GM21529 (cell line): Measurements from ENCODE around the gene SPEF1.

Source experiments
- ATAC-seq: cut with Tn5 transposase; IDR thresholded peaks from one replicate; pipeline ENCODE4 v1.9.1; 2021; ENCODE audit not compliant: unreplicated experiment

The SPEF1 gene

DNA sequence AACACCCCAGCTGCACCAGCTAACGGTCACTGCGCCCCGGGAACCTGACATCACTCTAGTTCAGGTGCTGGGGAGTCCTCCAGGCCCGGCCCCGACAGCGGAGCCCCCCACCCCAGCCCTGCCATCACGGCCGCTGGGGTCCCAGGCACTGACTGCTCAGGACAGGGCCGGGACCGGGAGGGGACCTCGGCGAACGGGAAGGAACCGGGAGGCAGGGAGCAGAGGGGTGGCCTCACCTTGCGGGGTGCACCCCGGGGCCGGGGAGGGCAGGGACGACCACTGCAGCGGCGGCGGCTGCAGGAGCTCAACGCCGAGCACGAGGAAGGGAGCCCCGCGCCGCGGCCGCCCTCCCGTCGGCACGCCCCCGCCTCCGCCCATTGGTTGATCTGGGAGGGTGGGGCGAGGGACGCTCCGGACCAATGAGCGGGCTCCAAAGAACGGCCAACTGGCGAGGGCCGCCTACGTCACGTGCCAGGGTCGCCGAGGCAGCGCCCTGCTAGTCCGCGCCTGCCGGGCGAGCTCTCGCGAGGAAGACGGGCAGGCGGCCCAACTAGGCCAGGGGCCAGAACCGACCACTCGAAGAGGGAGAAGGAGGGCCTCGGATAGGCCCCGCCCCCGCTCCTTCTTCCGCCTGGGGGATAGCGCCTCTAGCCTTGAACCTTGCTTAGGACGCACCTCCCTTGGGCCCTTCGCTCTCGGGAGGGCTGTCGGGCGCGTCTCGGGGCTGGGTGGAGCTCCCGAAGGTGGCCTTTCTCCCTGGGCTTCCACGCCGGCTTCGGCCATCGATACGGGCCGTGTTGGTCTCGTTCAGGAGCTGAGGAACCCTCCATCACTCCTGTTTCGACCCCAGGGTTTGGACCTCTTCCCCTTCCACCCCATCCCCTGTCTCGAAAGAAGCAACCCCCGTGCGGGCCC is 13.6 kb downstream of the SPEF1 start, which contains the start of gene ADISSP:
Gene ADISSP (minus strand): TSS at position 327 of the 915 bp plus-strand sequence. CDS start 7,653 bp downstream, outside the sequence.
- peak; percentile 91 for ATAC-seq

DNA sequence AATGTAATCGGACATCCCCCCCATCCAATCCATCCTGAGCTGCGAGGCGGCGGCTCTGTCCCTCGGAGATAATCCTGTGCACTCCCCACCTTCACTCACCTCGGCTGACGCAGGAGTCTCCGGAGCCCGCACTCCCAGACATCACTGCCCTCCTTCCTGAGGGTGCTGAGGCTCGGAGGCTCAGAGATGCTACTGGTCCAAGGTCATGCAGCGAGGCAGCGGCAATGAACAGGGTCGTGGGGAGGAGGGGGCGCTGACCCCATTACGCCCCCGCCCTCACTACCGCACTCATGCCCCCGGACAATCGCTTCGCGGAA is 14.2 kb downstream of the SPEF1 start:
- no peak for ATAC-seq

DNA sequence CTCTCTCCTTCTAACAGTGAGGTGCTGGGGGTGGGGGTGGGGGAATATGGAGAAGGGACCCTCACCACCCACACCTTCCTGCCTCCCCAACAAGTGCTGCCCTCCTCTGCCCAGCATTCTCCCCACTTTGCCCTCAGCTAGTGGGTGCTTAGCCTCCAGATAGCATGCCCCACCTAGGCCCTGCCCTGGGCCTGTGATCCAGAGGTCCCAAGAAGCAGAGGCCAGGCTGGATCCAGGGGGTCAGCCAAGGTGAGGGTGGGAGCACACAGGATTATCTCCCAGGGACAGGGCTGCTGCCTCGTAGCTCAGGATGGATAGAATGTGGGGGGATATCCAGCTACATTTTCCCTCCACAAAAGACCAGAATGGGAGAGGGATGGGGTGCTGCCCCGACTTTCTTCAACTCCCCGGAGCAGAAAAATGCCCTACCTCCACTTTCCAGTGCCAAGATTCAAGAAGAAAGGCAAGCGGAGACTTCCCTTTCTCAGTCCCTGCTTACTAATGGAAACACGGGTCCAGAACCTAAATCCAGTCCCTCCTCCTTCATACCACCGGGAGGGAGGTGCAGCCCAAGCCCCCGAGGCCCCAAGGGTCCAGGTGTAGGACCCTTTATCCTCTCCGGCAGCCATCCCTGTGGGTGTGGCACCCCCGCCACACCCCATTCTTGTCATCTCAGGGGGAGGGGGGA is 14.7 kb downstream of the SPEF1 start:
- ATAC-seq: no peak

DNA sequence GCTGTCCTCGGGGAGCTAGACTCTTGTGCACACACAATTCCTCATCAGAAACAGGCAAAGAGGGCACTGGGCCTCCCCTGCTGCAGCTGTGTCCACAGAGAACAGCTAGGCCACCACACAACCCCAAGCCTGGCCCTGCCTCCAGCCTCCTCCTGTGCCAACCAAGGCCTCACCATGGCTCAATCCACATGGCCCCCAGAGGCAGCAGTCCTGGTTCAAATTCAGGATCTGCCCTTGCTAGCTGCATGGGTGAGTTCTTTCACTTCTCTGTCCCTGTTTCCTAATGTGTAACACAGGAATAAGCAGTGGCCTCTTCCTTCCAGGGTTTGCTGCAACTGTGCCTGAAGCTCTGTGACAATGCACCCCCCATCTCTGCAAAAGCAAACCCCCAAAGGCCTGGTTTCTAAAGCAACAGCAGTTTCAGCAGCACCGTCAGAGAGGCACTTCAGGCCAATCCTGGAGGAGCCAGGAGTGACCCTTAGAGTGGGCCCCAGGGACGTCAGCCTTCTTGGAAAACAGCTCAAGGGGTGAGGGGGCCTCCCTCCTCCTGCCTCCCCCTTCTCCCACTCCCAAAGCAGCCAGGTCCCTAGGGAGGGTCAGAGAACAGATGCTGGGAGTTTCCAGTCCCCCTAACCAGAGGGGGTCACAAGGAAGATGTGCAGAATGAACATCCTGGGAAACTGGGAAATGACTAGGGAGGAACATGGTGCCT is 15.9 kb downstream of the SPEF1 start:
- ATAC-seq: no peak

DNA sequence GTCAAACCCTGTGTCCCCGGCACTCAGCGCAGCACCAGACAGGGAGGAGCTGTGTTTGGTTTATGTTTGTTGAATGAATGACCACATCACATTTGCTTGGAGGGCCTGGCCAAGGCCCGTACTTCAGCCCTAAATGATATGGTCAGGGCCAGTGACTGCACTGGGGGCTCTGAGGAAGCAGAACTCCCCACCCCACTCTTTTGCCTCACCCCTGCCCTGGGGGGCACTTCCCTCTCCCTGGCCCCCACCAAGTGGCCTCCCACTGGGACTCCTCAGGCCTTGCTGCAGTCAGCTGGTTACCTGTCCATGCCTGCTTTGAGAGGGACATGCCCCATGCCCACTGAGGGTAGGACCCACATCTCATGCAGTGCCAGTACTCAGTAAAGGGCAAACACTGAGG is 16.6 kb downstream of the SPEF1 start:
- ATAC-seq: no peak

DNA sequence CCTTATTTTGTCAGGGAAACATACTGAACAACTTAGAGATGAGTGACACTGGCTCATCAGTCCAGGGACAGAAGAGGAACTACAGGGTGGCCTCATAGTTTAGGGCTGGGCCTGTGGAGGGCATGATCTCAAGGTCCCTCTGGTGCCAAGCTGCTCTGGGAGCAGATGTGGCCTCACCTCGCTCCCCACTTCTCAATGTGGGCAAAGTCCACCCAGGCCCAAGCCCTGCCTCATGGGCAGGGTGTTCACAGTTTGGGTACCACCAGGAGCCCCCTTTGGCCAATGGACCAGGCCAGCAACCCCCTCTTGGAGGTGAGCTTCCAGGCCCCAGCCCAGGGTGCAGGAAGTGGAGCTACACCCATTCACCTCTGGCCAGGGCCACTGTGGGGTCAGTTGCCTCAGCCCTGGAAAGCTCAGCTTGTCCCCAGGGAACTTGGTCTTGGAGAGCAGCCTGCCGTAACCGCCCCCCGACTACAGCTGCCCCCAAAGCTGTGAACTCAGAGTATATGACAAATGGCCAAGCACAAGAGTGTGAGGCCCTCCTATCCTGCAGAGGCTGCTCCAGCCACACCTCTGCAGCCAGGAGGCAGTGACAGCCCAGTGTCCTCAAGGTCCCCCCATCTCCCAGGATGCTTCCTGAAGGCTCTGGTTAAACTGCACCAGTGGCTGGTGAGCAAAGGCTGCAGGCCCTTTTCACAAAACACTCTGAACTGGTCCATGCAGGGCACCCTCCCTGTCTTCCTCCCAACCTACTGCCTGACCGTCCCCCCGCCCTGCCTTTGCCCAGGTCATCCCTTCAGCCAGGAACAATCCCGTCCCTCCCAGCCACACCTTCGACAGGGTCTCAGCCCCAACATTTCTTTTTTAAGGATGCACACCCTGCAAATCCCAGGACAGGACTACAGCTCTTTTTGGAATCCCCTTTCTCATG is 17.3 kb downstream of the SPEF1 start:
- ATAC-seq: no peak

DNA sequence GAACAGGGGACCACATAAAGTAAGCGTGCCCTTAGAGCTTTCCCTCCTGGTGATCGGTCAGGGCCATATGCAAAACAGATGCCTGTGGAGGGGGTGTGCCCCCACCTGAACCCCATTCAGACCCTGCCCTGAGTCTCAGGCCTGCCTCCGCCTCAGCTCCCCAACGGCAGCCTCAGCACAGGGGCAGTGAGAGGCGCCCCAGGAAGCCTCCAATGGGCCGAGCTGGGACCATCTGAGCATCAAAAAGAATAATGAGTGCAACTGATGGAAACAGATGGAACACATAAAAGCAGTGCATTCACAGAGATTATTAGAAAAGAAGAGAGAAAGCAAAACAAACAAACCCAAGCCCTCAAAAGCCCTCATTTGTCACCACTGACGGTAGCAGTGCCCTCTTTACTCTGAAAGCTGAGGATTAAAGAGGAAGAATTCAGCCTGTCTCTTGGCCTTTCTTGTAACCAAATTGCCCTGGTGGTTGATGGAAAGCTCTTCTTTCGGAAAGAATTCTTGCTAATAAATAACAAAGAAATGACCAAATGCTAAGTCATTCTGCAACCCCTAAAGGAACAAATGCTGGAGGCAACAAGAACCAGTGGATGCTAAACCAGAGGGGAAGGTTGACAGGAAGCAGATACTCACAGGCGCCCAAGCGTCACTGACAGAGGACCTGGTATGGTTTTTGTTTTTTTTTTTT is 20.4 kb downstream of the SPEF1 start:
- no peak for ATAC-seq

DNA sequence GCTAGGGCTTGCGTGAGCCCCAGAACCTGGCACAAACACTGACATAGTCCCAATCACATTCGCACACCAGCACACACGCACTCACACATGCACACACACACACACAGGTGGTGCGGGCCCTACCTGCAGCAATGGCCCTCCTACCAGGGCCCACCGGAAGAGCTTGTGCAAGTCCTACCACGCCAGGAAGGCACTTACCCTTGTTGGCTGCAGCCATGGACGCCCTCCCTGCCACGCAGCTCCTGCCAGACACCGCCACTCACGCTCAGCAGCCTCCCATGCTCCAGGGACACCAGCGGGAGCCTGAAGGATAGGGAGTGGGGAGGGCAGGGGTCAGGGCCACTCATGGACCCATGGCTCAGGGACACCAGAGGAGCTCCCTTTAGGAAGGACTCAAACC is 21.4 kb downstream of the SPEF1 start:
- no peak for ATAC-seq

DNA sequence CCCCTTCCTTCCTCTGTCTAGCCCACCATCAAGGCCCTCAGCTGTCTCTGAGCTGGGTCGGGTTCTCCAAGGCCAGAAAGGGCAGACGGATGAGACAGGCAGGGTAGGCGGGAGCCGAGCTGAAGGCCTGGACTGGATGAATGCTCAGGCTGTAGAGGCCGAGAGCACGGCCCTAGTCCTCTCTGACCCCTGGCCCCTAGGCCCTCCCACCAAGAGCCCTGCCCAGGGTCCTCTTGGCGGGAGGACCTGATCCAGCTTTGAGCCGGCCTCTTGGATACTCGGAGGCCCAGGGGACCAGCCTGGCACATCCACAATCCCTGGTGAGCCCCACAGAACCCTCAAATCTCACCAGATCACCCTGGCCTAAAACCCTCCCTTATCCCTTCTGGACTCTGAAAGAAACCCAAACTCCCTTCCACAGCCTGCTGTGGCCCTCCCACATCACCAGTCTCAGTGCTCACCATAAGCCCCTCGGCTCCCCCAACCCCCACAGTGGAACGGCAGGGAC is 21.9 kb downstream of the SPEF1 start:
- no peak for ATAC-seq

DNA sequence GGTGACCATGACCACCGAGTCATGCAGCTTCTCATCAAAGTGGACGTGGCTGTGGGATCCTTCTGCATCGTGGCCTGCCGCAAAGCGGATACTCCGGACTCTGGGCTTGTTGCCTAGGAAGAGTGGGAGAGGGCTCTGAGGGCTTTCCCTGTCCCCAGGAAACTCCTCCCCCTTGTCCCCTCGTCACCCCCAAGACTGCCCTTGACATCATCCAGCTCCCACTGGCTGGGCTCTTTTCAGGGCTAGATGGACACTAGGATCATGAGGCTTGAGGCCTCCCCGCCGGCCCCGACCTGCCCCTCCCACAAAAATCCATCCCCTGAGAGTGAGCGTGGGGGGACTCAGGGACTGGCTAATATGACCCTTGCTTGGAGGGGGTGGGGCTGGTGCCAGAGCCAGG is 22.7 kb downstream of the SPEF1 start:
- no peak for ATAC-seq

DNA sequence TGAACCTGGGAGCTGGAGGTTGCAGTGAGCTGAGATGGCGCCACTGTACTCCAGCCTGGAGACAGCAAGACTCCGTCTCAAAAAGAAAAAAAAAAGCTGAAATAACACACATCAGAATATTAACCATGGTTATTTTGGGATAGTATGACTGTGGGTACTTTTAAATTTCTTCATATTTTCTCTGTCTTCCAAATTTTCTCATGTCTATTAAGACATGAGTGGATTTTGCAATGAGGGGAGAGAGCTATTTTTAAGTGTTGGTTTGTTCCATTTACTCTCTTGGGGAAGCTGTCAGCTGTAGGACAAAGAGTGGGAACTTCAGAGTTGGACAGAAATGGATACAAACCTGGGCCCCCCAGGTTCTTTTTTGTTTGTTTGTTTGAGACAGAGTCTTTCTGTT is 24.0 kb downstream of the SPEF1 start:
- ATAC-seq: no peak

DNA sequence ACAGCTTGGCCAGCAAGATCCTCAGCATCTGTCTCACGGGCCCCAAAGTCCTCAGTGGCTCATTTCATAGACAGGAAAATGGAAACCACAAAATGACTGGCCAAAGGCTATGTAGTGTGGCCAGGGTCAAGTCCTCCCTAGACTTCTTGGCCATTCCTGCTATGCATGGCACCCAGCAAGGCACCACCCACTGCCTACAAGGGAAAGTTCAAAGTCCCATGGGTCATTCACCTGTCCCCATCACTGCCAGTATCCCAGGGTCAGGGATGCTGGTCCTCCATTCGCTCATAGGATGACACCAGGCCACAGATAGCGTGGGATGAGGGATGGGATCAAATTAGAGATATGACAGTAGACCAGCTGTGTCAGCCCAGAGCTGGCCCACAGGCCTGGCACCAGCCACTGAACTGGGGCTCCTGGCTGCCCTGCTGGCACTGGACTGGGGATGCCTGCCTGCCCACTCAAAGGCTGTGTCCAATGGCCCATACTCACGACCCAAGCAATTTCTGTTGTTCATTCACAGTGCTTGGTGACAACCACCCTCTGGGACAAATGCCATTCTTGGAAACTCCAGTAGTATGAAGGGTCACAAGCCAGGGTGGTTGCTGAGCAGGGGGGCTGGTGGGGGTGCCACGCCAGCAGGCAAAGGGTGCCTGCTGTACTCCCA is 25.3 kb downstream of the SPEF1 start:
- ATAC-seq: no peak

DNA sequence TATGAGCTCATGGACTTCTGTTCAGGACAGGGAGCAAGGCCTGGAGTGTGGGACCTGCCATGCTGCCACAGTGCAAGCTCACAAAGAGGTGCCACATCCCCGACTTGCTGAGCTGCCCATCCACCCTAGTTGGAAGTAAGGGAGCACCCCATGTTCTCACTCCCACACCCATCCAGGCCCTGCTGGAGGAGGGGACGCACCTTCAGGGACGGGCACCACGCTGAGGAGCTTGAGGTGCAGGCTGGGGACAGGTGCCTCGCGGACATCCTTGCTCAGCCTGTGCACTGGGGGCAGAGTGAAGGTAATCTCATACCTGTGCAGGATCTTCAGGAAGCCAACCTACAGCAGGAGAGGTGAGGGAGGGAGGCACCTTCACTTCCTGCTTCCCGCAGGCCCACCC is 26.0 kb downstream of the SPEF1 start:
- ATAC-seq: no peak

DNA sequence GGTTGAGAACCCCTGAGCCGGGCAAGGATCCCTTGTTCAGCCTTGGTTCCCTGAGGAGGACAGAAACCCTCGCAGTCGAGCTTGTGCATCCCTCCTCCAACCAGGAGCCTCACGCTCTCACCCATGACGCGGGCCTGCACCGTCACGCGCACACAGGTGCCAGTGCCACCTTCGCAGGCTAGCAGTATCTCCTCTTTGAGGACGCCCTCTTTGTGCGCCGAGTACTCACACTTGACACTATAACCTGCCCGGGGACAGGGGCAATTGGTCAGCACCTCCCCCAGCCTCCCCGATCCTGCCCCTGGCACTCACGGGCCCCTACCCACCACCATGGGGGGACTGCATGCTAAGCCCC is 27.0 kb downstream of the SPEF1 start:
- ATAC-seq: no peak

DNA sequence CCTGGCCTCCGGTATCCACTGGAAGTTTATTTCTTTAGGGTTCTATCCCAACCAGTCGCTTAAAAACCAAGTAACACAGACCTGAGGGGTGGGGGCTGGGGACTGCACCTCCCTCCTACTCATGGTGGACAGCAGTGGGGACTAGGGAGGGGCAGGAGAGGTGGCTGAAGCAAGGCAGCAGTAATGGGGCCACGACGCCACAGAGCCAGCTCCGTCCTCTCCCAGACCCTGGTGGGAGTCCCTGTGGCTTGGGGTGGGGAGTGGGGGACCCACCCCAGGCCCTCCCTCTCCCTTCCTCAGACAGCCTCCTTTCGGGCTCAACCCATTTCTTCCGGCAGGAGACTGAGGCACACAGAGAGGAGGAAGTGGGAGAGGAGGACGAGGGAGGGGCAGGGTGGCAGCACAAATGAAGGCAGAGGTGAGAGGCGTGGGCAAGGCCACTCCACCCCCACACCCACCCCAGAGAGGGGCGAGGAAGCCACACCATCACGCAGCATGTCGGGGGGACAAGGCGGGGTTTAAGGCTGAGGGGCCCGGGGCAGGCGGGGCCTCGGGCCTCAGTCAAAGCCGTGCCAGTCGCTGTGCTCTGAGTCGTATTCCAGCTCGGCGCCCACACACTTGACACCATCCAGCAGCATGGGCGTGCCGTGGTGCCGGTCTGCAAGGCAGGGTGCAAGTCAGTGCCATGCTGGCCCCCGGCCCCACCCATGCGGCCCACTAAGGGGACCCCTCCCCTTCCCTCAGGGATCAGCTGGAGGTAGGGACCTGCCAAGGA is 27.6 kb downstream of the SPEF1 start:
- no peak for ATAC-seq

DNA sequence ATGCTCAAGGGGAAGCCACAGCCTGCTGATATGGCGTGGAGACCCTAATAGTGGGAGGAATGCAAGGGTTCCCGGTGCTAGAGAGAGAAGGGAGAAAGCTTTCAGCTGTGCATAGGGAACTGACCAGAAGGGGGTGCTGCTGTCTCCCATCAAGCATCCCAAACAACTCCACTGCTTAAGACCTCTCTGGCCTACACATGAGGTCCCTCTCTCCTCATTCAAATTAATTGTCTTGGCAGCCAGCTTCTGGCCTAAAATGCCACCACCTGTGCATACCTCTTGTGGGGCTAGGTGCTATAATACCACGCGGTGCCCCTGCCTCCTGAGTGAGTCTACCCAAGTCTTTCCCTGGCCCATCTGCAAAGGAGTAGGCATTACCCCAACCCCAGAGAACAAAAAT is 28.1 kb downstream of the SPEF1 start:
- ATAC-seq: no peak

DNA sequence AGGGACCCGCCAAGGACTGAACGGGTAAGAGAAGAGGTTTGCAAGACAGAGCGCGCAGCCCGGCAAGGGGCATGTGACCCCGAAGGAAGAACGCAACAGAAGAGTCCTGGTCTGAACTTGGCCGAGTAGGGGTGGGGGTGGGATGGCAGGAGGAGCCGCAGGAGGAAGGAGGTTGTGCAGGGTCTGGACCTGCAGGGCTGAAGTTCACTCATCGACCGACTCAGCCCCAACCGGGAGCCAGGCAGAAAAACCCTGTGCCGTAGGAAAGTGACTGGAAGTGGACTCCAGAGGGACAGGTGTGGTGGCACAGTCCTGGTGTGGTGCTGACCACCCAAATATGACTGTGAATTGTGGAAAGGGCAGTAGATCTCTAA is 28.9 kb downstream of the SPEF1 start:
- ATAC-seq: no peak

DNA sequence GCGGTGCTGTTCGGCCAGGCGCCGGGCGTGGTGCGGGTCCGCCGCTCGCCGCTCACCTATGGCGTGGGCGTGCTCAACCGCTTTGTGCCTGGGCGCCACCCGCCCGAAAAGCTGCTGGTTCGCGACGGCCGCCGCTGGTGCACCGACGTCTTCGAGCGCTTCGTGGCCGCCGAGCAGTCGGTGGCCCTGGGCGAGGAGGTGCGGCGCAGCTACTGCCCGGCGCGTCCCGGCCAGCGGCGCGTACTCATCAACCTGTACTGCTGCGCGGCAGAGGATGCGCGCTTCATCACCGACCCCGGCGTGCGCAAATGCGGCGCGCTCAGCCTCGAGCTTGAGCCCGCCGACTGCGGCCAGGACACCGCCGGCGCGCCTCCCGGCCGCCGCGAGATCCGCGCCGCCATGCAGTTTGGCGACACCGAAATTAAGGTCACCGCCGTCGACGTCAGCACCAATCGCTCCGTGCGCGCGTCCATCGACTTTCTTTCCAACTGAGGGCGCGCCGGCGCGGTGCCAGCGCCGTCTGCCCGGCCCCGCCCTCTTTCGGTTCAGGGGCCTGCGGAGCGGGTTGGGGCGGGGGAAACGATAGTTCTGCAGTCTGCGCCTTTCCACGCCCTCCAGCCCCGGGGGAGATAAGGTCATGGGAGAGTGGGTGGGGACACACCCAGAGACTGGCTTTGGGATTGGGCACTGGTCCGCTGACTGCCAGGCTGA is 29.4 kb downstream of the SPEF1 start:
- no peak for ATAC-seq
